Esophagus muscularis mucosa (tissue), 4 donors: ENCODE measurements around the gene OR6K2. TPM values are rescaled to one million over a fixed set of nuclear protein-coding genes. Genes with fewer than 3 reads are reported as not detected.

Source experiments
- DNase-seq: peaks from one replicate; pipeline ENCODE4 v3.0.0-alpha.2; 2017; ENCODE audit errors: extremely low spot score
- H3K27ac ChIP-seq, 4 donors: fragments of 200-600 bp; sonication (generic); replicated peaks in 1 of 4; 1 replicate in 3 of 4; 2 replicates in 1 of 4; pipeline ENCODE4 v1.5.1; 2016 to 2019; ENCODE audit warnings: mild to moderate bottlenecking in 1 of 4
- H3K27me3 ChIP-seq, 4 donors: fragments of 200-600 bp; sonication (generic); one replicate each; pipeline versions ENCODE4 v1.5.1 to v1.6.0; 2016 to 2019
- H3K36me3 ChIP-seq, 4 donors: fragments of 200-600 bp; sonication (generic); one replicate each; pipeline ENCODE4 v1.5.1; 2016 to 2019
- H3K4me1 ChIP-seq, 4 donors: fragments of 200-600 bp; sonication (generic); one replicate each; pipeline ENCODE4 v1.5.1; 2016 to 2019
- H3K4me3 ChIP-seq, 4 donors: fragments of 200-600 bp; sonication (generic); 1 replicate in 2 of 4; 2 replicates in 2 of 4; pipeline ENCODE4 v1.5.1; 2016 to 2019; ENCODE audit warnings: mild to moderate bottlenecking in 4 of 4, moderate library complexity in 1 of 4
- H3K9me3 ChIP-seq, 4 donors: fragments of 200-600 bp; sonication (generic); 1 replicate in 3 of 4; 2 replicates in 1 of 4; pipeline ENCODE4 v1.5.1; 2016 to 2019
- EP300 ChIP-seq: sonication (generic); formaldehyde crosslinking; IDR thresholded peaks from one replicate; pipeline ENCODE4 v1.6.1; 2017; ENCODE audit warnings: antibody characterized with exemption
- POLR2A ChIP-seq: fragments of 450-650 bp; IDR thresholded peaks from one replicate; pipeline ENCODE4 v1.6.1; 2017; ENCODE audit warnings: antibody characterized with exemption, moderate library complexity, mild to moderate bottlenecking, low read depth
- POLR2AphosphoS5 ChIP-seq, 2 donors: sonication (generic); formaldehyde crosslinking; IDR thresholded peaks; one replicate each; pipeline ENCODE4 v1.6.1; 2017; ENCODE audit warnings: antibody characterized with exemption in 2 of 2
- WGBS: methylation state at CpG from one replicate; pipeline ENCODE4 v1.1.5; 2018; 5-methylcytosine and 5-hydroxymethylcytosine counted together
- intact Hi-C: fragments of 100-400 bp; cut with DNase I; formaldehyde crosslinking; loops from one replicate; pipeline ENCODE4 v1.15.1; 2023
- total RNA-seq, 4 donors: library from RNA; depleted of rRNA; stranded (reverse); fragments of >200 nt; gene quantifications; one replicate each; pipeline versions ENCODE4 v1.1.0 to v1.2.1, GENCODE V29; 2016
- TF ChIP-seq, protein P1 (sequence below), 3 experiments: fragments of 200-600 bp in 2 of 3; fragments of 450-650 bp in 1 of 3; sonication (generic) in 2 of 3; IDR thresholded peaks; one replicate each; pipeline ENCODE4 v1.5.1; 2017 to 2019; ENCODE audit warnings: antibody characterized with exemption in 3 of 3, mild to moderate bottlenecking in 2 of 3, moderate library complexity in 1 of 3

The OR6K2 gene, protein sequence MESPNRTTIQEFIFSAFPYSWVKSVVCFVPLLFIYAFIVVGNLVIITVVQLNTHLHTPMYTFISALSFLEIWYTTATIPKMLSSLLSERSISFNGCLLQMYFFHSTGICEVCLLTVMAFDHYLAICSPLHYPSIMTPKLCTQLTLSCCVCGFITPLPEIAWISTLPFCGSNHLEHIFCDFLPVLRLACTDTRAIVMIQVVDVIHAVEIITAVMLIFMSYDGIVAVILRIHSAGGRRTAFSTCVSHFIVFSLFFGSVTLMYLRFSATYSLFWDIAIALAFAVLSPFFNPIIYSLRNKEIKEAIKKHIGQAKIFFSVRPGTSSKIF
- not detected for total RNA-seq

DNA sequence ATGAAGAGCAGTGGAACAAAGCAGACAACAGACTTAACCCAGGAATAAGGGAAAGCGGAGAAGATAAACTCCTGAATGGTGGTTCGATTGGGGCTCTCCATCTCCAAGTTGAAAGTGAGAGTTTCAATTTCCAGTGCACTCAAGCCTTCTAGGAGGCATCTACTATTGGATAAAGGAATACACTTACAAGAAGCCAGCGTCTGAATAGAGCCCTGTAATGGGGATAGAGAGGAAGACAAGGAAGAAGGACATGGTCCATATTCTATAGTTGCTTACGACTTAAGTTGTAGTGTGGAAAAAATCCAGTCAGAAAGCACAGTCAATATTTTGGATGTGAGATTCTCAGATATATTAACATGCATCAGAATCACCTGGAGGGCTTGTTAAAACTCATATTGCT is at the start of gene OR6K2:
OR6K2 (minus strand) TSS at position 101 of the 400 bp plus-strand sequence; CDS start at position 101, 0 bp downstream.
- H3K4me1 ChIP-seq: no peaks in the 10 kb centered on the region
- H3K9me3 ChIP-seq: no peaks in the 10 kb centered on the region
- WGBS: 82% methylated on average over 4 of the region's 4 CpGs
- H3K27me3 ChIP-seq: no peaks in the 10 kb centered on the region
- intact Hi-C loops: no loop called here
- no peak within 1 kb of the TSS for H3K27ac ChIP-seq
- H3K4me3 ChIP-seq: no peak within 1 kb of the TSS
- H3K36me3 ChIP-seq: no peaks in the 10 kb centered on the region
- TF ChIP-seq POLR2A (no peak), EP300 (no peak), POLR2AphosphoS5 (IDR thresholded peaks at IDR 0.05) (no peak)
- TF ChIP-seq, protein P1, sequence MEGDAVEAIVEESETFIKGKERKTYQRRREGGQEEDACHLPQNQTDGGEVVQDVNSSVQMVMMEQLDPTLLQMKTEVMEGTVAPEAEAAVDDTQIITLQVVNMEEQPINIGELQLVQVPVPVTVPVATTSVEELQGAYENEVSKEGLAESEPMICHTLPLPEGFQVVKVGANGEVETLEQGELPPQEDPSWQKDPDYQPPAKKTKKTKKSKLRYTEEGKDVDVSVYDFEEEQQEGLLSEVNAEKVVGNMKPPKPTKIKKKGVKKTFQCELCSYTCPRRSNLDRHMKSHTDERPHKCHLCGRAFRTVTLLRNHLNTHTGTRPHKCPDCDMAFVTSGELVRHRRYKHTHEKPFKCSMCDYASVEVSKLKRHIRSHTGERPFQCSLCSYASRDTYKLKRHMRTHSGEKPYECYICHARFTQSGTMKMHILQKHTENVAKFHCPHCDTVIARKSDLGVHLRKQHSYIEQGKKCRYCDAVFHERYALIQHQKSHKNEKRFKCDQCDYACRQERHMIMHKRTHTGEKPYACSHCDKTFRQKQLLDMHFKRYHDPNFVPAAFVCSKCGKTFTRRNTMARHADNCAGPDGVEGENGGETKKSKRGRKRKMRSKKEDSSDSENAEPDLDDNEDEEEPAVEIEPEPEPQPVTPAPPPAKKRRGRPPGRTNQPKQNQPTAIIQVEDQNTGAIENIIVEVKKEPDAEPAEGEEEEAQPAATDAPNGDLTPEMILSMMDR (IDR thresholded peaks at IDR 0.05): no peak
- DNase-seq: no peak

DNA sequence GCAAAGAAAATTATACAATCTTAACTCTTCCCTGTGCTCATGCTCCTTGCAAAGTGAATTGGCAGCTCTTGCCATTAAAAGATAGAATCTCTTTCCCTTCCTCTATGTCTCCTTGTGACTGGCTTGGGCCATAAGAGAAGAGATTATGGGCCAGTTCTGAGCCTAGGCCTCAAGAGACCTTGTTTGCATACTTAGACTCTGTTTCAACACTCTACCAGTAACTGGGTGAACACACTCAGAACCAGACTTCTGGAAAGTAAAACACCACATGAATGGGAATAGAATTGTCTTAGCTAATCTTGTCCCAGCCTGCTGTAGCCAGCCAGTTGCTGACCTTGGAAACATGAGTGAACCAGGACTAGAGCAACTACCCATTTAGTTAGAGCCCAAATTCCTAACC is 35.4 kb upstream of the OR6K2 start:
- Histone ChIP-seq H3K4me3 (no peak overlapping the region), H3K27me3 (no peaks in the 10 kb centered on the region), H3K36me3 (no peaks in the 10 kb centered on the region), H3K27ac (no peak overlapping the region), H3K9me3 (no peaks in the 10 kb centered on the region), H3K4me1 (no peaks in the 10 kb centered on the region)
- no peak for DNase-seq
- TF ChIP-seq POLR2AphosphoS5 (IDR thresholded peaks at IDR 0.05) (no peak), POLR2A (no peak), EP300 (no peak)
- TF ChIP-seq, protein P1 (IDR thresholded peaks at IDR 0.05): no peak
- intact Hi-C loops: no loop called here

DNA sequence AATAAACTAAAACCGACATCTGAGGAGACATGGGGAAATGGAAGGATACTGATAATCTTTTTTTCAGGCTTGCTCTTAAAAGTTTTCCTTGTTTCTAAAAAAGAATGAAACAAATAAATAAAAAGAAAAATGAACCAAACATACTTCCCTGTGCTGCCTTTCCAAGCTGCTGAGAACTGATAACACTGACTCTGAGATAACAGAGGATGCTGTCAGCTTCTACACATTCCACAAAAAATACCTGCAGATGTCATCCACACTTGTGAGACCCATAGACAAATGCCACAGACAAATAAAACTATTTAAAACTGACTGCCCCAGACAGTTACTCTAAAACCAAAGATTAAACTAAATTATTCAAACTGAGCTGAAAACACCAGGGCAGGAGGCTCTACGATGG is 32.1 kb upstream of the OR6K2 start:
- Histone ChIP-seq H3K27me3 (no peaks in the 10 kb centered on the region), H3K36me3 (no peaks in the 10 kb centered on the region), H3K9me3 (no peaks in the 10 kb centered on the region), H3K4me3 (no peak overlapping the region), H3K4me1 (no peaks in the 10 kb centered on the region), H3K27ac (no peak overlapping the region)
- intact Hi-C loops: no loop called here
- no peak for TF ChIP-seq EP300
- no peak for TF ChIP-seq POLR2AphosphoS5 (IDR thresholded peaks at IDR 0.05)
- TF ChIP-seq, protein P1 (IDR thresholded peaks at IDR 0.05): no peak
- no peak for TF ChIP-seq POLR2A
- 79% methylated on average over 2 of the region's 2 CpGs for WGBS
- DNase-seq: no peak

DNA sequence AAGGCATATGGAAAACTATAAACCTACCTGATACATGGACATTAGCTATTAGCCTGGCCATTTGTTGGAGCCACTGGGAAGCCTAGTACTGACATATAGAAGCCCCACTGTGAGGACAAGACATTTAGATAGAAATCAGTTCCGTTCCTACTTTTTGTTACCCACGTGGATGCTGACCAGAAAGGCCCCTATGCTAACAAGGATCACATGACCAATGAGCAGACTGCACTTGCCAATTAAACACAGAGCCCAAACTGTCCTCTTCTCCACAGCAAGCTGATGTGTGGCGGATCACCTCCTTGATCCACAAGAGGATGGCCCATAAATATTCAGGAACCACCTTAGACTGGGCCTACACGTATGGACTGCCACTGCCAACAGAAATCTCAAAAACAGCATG is 31.3 kb upstream of the OR6K2 start:
- H3K4me1 ChIP-seq: no peaks in the 10 kb centered on the region
- TF ChIP-seq POLR2AphosphoS5 (IDR thresholded peaks at IDR 0.05) (no peak), EP300 (no peak), POLR2A (no peak)
- TF ChIP-seq, protein P1 (IDR thresholded peaks at IDR 0.05): no peak
- H3K27me3 ChIP-seq: no peaks in the 10 kb centered on the region
- H3K9me3 ChIP-seq: no peaks in the 10 kb centered on the region
- H3K36me3 ChIP-seq: no peaks in the 10 kb centered on the region
- no peak overlapping the region for H3K27ac ChIP-seq
- intact Hi-C loops: no loop called here
- WGBS: 89% methylated on average over 4 of the region's 4 CpGs
- no peak overlapping the region for H3K4me3 ChIP-seq
- DNase-seq: no peak

DNA sequence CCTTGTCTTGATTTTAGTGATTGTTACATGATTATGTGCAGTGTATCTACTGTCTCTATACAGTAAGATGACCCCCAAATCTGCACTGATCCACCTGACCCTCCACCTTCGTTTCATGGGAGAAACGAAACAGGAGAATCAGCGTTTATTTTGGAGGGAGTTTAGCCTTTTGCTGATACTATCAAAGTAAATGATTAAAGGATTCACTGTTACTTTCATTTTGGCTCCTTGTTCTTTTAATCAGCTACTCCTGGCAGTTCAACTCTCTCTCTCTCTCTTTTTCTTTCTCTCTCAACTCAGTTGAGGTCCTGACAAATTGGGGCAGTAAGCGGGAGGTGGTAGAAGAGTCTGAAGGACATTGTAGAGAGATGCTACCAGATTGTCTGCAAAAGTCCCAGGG is 30.0 kb upstream of the OR6K2 start:
- intact Hi-C loops: no loop called here
- Histone ChIP-seq H3K27me3 (no peaks in the 10 kb centered on the region), H3K9me3 (no peaks in the 10 kb centered on the region), H3K4me3 (no peak overlapping the region), H3K36me3 (no peaks in the 10 kb centered on the region), H3K27ac (no peak overlapping the region), H3K4me1 (no peaks in the 10 kb centered on the region)
- WGBS: 75% methylated on average over 4 of the region's 4 CpGs
- no peak for DNase-seq
- TF ChIP-seq EP300: no peak
- no peak for TF ChIP-seq POLR2A
- TF ChIP-seq, protein P1 (IDR thresholded peaks at IDR 0.05): no peak
- no peak for TF ChIP-seq POLR2AphosphoS5 (IDR thresholded peaks at IDR 0.05)
